GM19025 (cell line): ENCODE data around the gene METTL21A.

ENCODE experiments used
- ATAC-seq: cut with Tn5 transposase; IDR thresholded peaks from one replicate; pipeline ENCODE4 v1.9.1; 2021; ENCODE audit warnings: mild to moderate bottlenecking, low read depth, moderate library complexity; ENCODE audit not compliant: unreplicated experiment

Gene METTL21A

GRCh38 chr2:207624185-207625013 is 795 bp downstream of the METTL21A start:
- peak; percentile 29 for ATAC-seq

GRCh38 chr2:207621501-207622039 is 3.6 kb downstream of the METTL21A start:
- no peak for ATAC-seq

GRCh38 chr2:207619764-207620203 is 5.4 kb downstream of the METTL21A start:
- no peak for ATAC-seq

GRCh38 chr2:207617011-207617671 is 8.1 kb downstream of the METTL21A start:
- no peak for ATAC-seq

- no peak for ATAC-seq
These were observed 9.0 kb downstream of the METTL21A start for GRCh38 chr2:207616185-207616584.

GRCh38 chr2:207614824-207615223 is 10.4 kb downstream of the METTL21A start:
- ATAC-seq: no peak

GRCh38 chr2:207612714-207613113 is 12.5 kb downstream of the METTL21A start:
- ATAC-seq: no peak

- ATAC-seq: no peak
These were observed 18.4 kb downstream of the METTL21A start for GRCh38 chr2:207606829-207607228.

- no peak for ATAC-seq
These were observed 18.8 kb downstream of the METTL21A start for GRCh38 chr2:207606399-207606798.

- no peak for ATAC-seq
These were observed 21.7 kb downstream of the METTL21A start for GRCh38 chr2:207603486-207603885.

- no peak for ATAC-seq
These were observed 23.4 kb downstream of the METTL21A start for GRCh38 chr2:207601774-207602173.

- ATAC-seq: no peak
These were observed 25.0 kb downstream of the METTL21A start for GRCh38 chr2:207600231-207600630.

GRCh38 chr2:207599636-207600035 is 25.6 kb downstream of the METTL21A start:
- ATAC-seq: no peak

- no peak for ATAC-seq
These were observed 30.5 kb downstream of the METTL21A start for GRCh38 chr2:207594731-207595130.

GRCh38 chr2:207594264-207594663 is 30.9 kb downstream of the METTL21A start:
- ATAC-seq: no peak

GRCh38 chr2:207593277-207593676 is 31.9 kb downstream of the METTL21A start:
- no peak for ATAC-seq

GRCh38 chr2:207589143-207589542 is 36.1 kb downstream of the METTL21A start:
- no peak for ATAC-seq

- ATAC-seq: no peak
These were observed 37.9 kb downstream of the METTL21A start for GRCh38 chr2:207587305-207587704.

GRCh38 chr2:207584952-207585351 is 40.2 kb downstream of the METTL21A start:
- ATAC-seq: no peak

GRCh38 chr2:207571370-207571769 is 53.8 kb downstream of the METTL21A start:
- no peak for ATAC-seq

GRCh38 chr2:207567671-207568070 is 57.5 kb downstream of the METTL21A start:
- no peak for ATAC-seq
